GM19025 (cell line): ENCODE data around the gene CCDC57.

Experiments
- ATAC-seq: cut with Tn5 transposase; IDR thresholded peaks from one replicate; pipeline ENCODE4 v1.9.1; 2021; ENCODE audit warnings: mild to moderate bottlenecking, low read depth, moderate library complexity; ENCODE audit not compliant: unreplicated experiment

CCDC57 gene

DNA sequence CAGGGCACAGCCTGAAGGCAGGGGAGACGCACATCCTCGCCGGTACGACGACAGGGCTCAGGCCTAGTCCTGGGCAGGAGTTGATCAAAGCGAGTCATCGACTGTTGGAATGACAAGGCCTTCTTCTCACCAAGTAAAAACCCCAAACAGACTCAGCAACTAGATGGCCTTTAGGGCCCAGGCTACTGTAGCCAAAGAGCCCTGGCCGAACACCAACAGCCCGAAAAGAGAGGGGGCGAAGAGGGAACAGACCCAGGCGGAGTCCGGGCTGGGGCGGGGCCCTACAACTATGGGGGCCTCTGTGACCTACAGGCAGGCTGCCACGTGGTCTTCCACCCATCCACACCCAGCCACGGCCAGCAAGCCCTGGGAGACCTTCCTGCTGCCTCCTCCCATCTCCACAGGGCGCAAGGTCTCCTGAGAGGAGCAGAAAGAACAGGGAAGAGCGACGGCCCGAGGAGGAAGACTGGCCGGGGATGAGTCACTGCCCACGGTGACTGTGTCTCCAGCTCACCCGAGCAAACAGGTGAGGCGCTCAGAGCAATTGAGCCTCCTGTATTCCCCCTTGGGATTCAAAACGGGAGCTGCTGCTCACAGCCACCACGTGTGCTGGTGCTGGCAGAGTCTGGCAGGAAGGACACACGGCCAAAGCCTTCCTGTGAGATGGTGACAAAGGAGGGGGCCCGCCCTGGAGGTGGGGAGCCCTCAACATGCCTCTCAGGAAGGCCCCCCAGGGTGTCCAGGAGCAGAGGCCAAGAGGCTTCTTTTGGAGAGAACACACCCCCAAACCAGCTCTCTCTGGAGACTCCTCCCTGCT lies 33.9 kb upstream of the CCDC57 start:
- no peak for ATAC-seq

GRCh38 chr17:82246040-82246364 lies 33.4 kb upstream of the CCDC57 start:
- ATAC-seq: no peak

GRCh38 chr17:82245134-82246039 lies 32.7 kb upstream of the CCDC57 start:
- ATAC-seq: no peak

GRCh38 chr17:82244413-82245133 lies 31.9 kb upstream of the CCDC57 start:
- no peak for ATAC-seq

- ATAC-seq: no peak
Observed at GRCh38 chr17:82243648-82244412, 31.2 kb upstream of the CCDC57 start.

DNA sequence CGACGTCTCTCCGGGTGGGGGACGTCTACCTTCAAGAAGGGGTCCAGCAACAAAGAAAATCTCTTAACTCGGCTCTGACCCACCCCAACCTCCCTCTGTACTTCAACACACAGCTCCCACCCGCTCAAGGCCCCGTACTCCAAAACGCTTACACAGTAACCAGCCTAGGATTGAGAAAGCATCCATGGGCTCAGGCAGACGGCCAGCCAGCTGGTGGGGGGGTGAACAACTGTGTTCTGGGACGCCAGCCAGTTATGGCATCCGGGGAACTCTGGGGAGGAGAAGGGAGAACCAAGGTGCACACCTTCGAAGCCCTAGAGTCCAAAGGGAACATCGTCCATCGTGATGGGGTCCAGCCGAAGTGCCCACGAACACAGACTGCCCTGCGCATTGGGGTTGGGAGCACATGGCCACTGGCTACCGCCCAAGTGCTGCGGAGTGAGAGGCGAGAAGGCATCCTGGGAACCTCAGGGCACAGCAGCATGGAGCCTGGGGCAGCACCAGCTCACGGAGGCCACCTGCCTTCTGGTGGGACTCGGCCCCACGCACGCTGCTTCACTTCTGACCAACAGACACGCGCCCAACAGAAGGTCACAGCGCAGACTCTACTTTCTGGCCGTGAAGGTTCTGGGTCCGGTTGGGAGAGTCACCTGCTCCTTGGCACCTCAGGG lies 30.5 kb upstream of the CCDC57 start:
- ATAC-seq: no peak

- no peak for ATAC-seq
Observed at GRCh38 chr17:82242698-82242976, 30.0 kb upstream of the CCDC57 start.

GRCh38 chr17:82241926-82242697 lies 29.5 kb upstream of the CCDC57 start:
- ATAC-seq: no peak

- ATAC-seq: no peak
Observed at GRCh38 chr17:82241183-82241925, 28.7 kb upstream of the CCDC57 start.

GRCh38 chr17:82240506-82241182 lies 28.0 kb upstream of the CCDC57 start:
- no peak for ATAC-seq

- no peak for ATAC-seq
Observed at GRCh38 chr17:82239926-82240505, 27.4 kb upstream of the CCDC57 start.

DNA sequence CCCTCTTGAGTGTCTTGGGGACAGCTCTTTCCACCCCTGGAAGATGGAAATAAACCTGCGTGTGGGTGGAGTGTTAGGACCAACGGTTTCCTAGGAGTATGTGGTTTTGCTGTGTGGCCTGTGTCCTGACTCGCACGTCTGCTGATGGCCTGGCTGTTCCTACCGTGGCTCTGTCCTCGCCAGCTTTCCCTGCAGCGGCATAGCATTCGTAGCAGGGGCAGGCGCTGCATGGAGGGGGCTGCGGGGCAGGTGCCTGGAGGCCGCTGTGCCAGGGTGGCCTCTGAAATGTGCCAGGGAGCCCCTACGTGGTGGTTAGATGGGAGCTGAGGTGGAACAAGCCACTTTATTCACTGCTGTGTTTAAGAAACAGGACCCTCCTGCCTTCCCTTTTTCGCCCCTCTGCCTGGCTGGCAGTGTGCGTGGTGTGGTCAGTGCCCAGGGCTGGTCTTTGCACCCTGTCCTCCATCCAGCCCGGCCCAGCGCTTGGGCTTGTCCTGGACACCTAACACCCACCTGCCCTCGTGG lies 26.8 kb upstream of the CCDC57 start:
- no peak for ATAC-seq

DNA sequence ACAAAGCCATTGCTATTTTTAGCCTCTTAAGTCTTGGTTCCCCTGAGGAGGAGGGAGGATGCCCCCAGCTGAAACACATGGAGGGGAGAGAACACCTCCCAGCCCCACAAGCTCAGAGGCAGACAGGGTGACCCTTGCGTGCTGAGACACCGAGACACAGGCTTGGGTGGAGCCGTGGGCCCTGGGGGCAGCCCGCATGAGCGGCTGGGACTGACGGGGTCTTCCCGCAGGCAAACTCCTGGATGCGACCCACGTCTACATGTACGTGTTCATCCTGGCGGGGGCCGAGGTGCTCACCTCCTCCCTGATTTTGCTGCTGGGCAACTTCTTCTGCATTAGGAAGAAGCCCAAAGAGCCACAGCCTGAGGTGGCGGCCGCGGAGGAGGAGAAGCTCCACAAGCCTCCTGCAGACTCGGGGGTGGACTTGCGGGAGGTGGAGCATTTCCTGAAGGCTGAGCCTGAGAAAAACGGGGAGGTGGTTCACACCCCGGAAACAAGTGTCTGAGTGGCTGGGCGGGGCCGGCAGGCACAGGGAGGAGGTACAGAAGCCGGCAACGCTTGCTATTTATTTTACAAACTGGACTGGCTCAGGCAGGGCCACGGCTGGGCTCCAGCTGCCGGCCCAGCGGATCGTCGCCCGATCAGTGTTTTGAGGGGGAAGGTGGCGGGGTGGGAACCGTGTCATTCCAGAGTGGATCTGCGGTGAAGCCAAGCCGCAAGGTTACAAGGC lies 26.0 kb upstream of the CCDC57 start:
- no peak for ATAC-seq

- no peak for ATAC-seq
Observed at GRCh38 chr17:82237746-82238471, 25.3 kb upstream of the CCDC57 start.

- no peak for ATAC-seq
Observed at GRCh38 chr17:82237083-82237745, 24.6 kb upstream of the CCDC57 start.
